Keratinocyte (primary cell): ENCODE results near the gene LYPD6B.

Experiments
- EZH2 ChIP-seq: IDR thresholded peaks from one replicate; pipeline ENCODE4 v1.6.1; 2012; ENCODE audit warnings: inconsistent platforms, mild to moderate bottlenecking, low read length, moderate library complexity
- TF ChIP-seq, protein P1 (sequence below), 3 experiments: IDR thresholded peaks in 1 of 3; conservative IDR thresholded peaks in 1 of 3; optimal IDR thresholded peaks in 1 of 3; 2 replicates in 2 of 3; 3 replicates in 1 of 3; pipeline versions ENCODE3 to v1.5.1; 2011; ENCODE audit warnings: low read length in 3 of 3, mild to moderate bottlenecking in 3 of 3, moderate library complexity in 2 of 3, control low read depth in 1 of 3, inconsistent platforms in 1 of 3; ENCODE audit not compliant: insufficient read depth in 2 of 3; ENCODE audit errors: extremely low read depth in 1 of 3

DNA sequence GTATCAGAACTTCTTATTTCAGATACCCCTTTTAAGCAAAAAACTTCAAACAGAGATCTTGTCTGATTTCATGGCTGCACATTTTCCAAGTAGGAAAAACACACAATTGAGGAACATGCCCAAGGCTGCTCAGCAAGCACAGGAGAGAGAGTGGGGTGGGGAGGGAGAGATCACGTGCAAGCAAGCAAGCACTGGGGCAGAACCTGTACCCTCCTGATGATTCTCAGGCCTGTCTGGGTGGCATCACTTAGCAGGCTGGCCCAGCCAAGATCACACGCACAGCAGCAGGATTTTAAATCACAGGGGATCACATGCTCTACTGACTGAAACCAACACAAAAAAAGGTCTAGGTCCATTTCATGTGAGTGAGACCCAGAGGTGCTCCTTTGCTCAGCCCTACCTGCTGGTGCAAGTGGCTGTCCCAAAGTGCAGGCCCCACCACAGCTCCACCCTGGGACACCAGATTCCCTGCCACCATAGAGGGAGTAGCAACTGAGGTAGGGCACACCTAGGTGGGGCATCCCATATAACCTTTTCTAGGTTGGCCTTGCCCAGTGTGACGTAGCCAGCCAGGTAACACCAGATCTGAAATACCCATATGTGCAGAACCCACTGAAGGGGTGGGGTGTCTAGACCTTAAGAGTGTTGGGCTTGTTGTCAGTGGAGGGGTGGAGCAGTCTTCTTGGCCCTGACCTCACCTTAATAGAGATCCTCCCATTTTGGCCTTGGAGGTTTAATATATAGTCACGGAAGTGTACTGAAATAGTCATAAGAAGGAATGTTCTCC lies 1.8 kb upstream of the LYPD6B start:
- TF ChIP-seq EZH2: no peak
- TF ChIP-seq, protein P1, sequence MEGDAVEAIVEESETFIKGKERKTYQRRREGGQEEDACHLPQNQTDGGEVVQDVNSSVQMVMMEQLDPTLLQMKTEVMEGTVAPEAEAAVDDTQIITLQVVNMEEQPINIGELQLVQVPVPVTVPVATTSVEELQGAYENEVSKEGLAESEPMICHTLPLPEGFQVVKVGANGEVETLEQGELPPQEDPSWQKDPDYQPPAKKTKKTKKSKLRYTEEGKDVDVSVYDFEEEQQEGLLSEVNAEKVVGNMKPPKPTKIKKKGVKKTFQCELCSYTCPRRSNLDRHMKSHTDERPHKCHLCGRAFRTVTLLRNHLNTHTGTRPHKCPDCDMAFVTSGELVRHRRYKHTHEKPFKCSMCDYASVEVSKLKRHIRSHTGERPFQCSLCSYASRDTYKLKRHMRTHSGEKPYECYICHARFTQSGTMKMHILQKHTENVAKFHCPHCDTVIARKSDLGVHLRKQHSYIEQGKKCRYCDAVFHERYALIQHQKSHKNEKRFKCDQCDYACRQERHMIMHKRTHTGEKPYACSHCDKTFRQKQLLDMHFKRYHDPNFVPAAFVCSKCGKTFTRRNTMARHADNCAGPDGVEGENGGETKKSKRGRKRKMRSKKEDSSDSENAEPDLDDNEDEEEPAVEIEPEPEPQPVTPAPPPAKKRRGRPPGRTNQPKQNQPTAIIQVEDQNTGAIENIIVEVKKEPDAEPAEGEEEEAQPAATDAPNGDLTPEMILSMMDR (optimal IDR thresholded peaks at IDR 0.05 in 1 of 3, IDR thresholded peaks at IDR 0.05 in 1 of 3, conservative IDR thresholded peaks at IDR 0.05 in 1 of 3; ENCODE audit: extremely low read depth in 1 of 3, insufficient read depth in 2 of 3, low read length in 3 of 3): no peak
